PFSK-1 (cell line): Measurements from ENCODE around the gene SMIM44.

Source experiments
- FOXP2 ChIP-seq: optimal IDR thresholded peaks from 2 replicates; pipeline ENCODE3; 2011; ENCODE audit warnings: borderline replicate concordance, control low read depth, inconsistent platforms; ENCODE audit not compliant: insufficient read depth; ENCODE audit errors: extremely low read length, extremely low read depth
- POLR2AphosphoS5 ChIP-seq: IDR thresholded peaks from 2 replicates; pipeline ENCODE4 v1.6.1; 2012; ENCODE audit warnings: low read depth, mild to moderate bottlenecking, control low read depth, low read length, moderate library complexity
- SIN3A ChIP-seq: IDR thresholded peaks from 2 replicates; pipeline ENCODE4 v1.6.1; 2012; ENCODE audit warnings: mild to moderate bottlenecking, low read length, moderate library complexity, borderline replicate concordance; ENCODE audit not compliant: insufficient read depth
- TAF1 ChIP-seq: IDR thresholded peaks from 2 replicates; pipeline ENCODE4 v1.6.1; 2012; ENCODE audit warnings: low read length, control low read depth, borderline replicate concordance; ENCODE audit not compliant: insufficient read depth
- TF ChIP-seq, protein P1 (sequence below), 2 experiments: IDR thresholded peaks; 2 replicates each; pipeline versions ENCODE4 v1.6.1 to v1.8.0; 2011 to 2012; ENCODE audit warnings: low read depth in 2 of 2, low read length in 2 of 2, control low read depth in 1 of 2, inconsistent platforms in 1 of 2, mild to moderate bottlenecking in 1 of 2, moderate library complexity in 1 of 2; ENCODE audit not compliant: insufficient read depth in 1 of 2

The SMIM44 gene

DNA sequence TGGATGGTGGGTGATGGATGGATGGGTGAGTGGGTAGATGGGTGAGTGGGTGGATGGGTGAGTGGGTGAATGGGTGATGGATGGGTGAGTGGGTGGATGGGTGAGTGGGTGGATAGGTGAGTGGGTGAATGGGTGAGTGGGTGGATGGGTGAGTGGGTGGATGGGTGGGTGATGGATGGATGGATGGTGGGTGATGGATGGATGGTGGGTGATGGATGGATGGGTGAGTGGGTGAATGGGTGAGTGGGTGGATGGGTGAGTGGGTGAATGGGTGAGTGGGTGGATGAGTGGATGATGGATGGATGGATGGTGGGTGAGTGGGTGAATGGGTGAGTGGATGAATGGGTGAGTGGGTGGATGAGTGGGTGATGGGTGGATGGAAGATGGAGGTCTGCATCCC is 5.7 kb downstream of the SMIM44 start:
- no peak for TF ChIP-seq FOXP2
- no peak for TF ChIP-seq TAF1
- TF ChIP-seq SIN3A, result no peak
- TF ChIP-seq POLR2AphosphoS5, result no peak
- TF ChIP-seq, protein P1, sequence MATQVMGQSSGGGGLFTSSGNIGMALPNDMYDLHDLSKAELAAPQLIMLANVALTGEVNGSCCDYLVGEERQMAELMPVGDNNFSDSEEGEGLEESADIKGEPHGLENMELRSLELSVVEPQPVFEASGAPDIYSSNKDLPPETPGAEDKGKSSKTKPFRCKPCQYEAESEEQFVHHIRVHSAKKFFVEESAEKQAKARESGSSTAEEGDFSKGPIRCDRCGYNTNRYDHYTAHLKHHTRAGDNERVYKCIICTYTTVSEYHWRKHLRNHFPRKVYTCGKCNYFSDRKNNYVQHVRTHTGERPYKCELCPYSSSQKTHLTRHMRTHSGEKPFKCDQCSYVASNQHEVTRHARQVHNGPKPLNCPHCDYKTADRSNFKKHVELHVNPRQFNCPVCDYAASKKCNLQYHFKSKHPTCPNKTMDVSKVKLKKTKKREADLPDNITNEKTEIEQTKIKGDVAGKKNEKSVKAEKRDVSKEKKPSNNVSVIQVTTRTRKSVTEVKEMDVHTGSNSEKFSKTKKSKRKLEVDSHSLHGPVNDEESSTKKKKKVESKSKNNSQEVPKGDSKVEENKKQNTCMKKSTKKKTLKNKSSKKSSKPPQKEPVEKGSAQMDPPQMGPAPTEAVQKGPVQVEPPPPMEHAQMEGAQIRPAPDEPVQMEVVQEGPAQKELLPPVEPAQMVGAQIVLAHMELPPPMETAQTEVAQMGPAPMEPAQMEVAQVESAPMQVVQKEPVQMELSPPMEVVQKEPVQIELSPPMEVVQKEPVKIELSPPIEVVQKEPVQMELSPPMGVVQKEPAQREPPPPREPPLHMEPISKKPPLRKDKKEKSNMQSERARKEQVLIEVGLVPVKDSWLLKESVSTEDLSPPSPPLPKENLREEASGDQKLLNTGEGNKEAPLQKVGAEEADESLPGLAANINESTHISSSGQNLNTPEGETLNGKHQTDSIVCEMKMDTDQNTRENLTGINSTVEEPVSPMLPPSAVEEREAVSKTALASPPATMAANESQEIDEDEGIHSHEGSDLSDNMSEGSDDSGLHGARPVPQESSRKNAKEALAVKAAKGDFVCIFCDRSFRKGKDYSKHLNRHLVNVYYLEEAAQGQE (IDR thresholded peaks at IDR 0.05; ENCODE audit: insufficient read depth in 1 of 2, low read depth in 2 of 2, low read length in 2 of 2), result no peak

DNA sequence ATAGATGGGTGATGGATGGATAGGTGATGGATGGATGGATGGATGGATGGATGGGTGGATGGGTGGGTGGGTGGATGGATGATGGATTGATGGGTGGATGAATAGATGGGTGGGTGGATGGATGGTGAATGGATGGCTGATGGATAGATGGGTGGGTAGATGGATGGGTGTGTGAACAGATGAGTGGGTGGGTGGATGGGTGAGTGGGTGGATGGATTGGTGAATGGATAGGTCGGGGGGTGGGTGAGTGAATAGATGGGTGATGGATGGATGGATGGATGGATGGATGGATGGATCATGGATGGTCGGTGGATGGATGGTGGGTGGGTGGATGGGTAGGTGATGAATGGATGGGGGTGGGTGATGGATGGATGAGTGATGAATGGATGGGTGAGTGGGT is 6.4 kb downstream of the SMIM44 start:
- TF ChIP-seq FOXP2 (no peak), SIN3A (no peak), TAF1 (no peak)
- TF ChIP-seq, protein P1 (IDR thresholded peaks at IDR 0.05; ENCODE audit: insufficient read depth in 1 of 2, low read depth in 2 of 2, low read length in 2 of 2), result no peak

- TF ChIP-seq FOXP2 (no peak), POLR2AphosphoS5 (no peak), TAF1 (no peak), SIN3A (no peak)
- TF ChIP-seq, protein P1 (IDR thresholded peaks at IDR 0.05; ENCODE audit: insufficient read depth in 1 of 2, low read depth in 2 of 2, low read length in 2 of 2), result no peak
Measured at GRCh38 chr19:3475449-3475848, 7.8 kb downstream of the SMIM44 start.

DNA sequence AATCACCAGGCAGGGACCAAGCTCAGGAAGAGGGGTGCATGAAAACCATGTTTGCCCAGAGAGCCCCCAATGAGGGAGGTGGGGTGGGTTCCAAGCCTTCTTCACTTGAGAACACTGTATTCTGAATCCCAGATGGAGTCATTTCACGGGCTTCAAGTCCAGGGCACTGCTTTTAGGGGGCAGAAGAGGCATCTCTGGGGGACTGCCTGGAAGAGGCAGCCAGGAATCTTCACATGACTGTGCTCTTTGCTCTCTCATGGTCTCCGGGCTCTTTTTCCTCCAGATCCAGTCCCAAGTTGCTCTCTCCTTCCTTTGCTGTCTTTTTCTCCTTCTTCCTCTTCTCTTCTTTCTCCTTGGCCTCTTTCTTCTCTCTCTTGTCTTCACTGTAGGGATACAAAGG is 8.6 kb downstream of the SMIM44 start:
- TF ChIP-seq SIN3A (no peak), POLR2AphosphoS5 (no peak), TAF1 (no peak)
- TF ChIP-seq, protein P1 (IDR thresholded peaks at IDR 0.05; ENCODE audit: insufficient read depth in 1 of 2, low read depth in 2 of 2, low read length in 2 of 2), result no peak

DNA sequence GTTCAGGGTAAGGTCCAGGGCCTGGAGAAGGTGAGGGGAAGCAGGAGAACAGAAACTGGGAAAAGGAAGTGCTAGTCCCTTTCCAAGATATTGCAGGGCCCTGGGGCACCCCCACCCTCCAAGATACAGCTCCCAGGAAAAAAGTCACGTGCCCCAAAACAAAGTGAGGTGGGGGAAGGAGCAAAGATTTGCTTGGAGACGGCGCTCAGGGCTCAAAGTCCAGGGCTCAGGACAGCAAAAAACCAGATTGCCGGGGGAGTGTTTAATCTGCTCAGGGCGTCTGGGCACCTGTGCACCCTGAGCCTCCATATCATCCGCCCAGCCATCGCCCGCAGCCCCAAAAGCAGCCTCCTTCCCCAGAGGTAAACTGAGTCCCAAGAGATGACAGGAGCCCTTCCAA is 9.2 kb downstream of the SMIM44 start:
- no peak for TF ChIP-seq POLR2AphosphoS5
- TF ChIP-seq, protein P1 (IDR thresholded peaks at IDR 0.05; ENCODE audit: insufficient read depth in 1 of 2, low read depth in 2 of 2, low read length in 2 of 2), result no peak
- TF ChIP-seq SIN3A, result no peak
- TF ChIP-seq FOXP2, result no peak
- TF ChIP-seq TAF1, result no peak
